Activated T-helper 2 cell treated with anti-CD3 and anti-CD28 coated beads, Interferon-gamma antibody, Interleukin-2, Interleukin-4, amounts not matched to agents 10 μg/mL and 5 μg/mL and 100 μg/mL, durations not matched to agents 14 hours and 24 hours and 36 hours (primary cell): ENCODE results near the gene ABCA4. TPM values are rescaled to one million over a fixed set of nuclear protein-coding genes. Genes with fewer than 3 reads are reported as not detected.

Experiments used
- DNase-seq: peaks from one replicate; pipeline ENCODE4 v3.0.0; 2021; ENCODE audit warnings: low spot score
- H3K27ac Mint-ChIP-seq: one replicate; pipeline ENCODE4 v1.8.0; 2021; ENCODE audit warnings: mixed read lengths
- H3K27me3 Mint-ChIP-seq: one replicate; pipeline ENCODE4 v1.8.0; 2021; ENCODE audit warnings: low read depth, mixed read lengths
- H3K36me3 Mint-ChIP-seq: one replicate; pipeline ENCODE4 v1.8.0; 2021; ENCODE audit warnings: low read depth, mixed read lengths
- H3K4me1 Mint-ChIP-seq: one replicate; pipeline ENCODE4 v1.8.0; 2021; ENCODE audit warnings: low read depth, mixed read lengths
- H3K4me3 Mint-ChIP-seq: one replicate; pipeline ENCODE4 v1.8.0; 2021; ENCODE audit warnings: low read depth, mild to moderate bottlenecking, moderate library complexity, mixed read lengths
- H3K9me3 Mint-ChIP-seq: one replicate; pipeline ENCODE4 v1.8.0; 2021; ENCODE audit warnings: mixed read lengths
- intact Hi-C: fragments of 100-400 bp; cut with micrococcal nuclease; formaldehyde crosslinking; loops from one replicate; pipeline ENCODE4 v1.15.1; 2023
- total RNA-seq: library from RNA; stranded (reverse); gene quantifications from 2 replicates; pipeline ENCODE4 v1.2.3, GENCODE V29; 2022

Gene ABCA4
- total RNA-seq, 1 donor from 2014 or later = not detected

GRCh38 chr1:94045465-94046056 is 75.4 kb downstream of the ABCA4 start:
- H3K36me3 Mint-ChIP-seq = no peaks in the 10 kb centered on the region
- H3K4me3 Mint-ChIP-seq = peak overlapping the region; percentile 49
- H3K9me3 Mint-ChIP-seq = no peaks in the 10 kb centered on the region
- no peak for DNase-seq
- peaks cover 8% of the 10 kb centered on the region for H3K27me3 Mint-ChIP-seq
- intact Hi-C loops = no loop called here
- H3K27ac Mint-ChIP-seq = no peak overlapping the region
- H3K4me1 Mint-ChIP-seq = peaks cover 3% of the 10 kb centered on the region

DNA sequence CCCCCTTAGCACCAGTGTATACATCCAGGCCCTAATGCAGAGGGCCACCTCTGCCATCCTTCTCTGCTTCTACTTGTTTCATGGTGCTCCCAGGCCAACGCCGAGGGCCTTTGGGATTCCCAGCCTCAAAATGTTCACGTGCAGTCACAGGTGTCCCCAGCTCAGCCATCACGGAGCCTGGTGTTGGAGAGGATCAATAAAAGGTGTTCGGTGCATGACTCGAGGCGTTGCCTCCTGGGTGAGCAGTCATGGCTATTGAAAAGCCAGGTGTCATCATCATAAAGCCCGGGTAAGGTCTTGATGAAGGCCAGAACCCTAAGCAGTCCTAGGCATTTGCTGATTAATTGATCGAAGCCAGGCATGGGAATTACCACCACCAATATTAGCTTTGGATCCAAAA is 76.1 kb downstream of the ABCA4 start:
- H3K4me3 Mint-ChIP-seq = no peak overlapping the region
- peaks cover 8% of the 10 kb centered on the region for H3K27me3 Mint-ChIP-seq
- H3K36me3 Mint-ChIP-seq = no peaks in the 10 kb centered on the region
- DNase-seq = no peak
- intact Hi-C loops = no loop called here
- no peaks in the 10 kb centered on the region for H3K9me3 Mint-ChIP-seq
- H3K4me1 Mint-ChIP-seq = peaks cover 3% of the 10 kb centered on the region
- no peak overlapping the region for H3K27ac Mint-ChIP-seq

DNA sequence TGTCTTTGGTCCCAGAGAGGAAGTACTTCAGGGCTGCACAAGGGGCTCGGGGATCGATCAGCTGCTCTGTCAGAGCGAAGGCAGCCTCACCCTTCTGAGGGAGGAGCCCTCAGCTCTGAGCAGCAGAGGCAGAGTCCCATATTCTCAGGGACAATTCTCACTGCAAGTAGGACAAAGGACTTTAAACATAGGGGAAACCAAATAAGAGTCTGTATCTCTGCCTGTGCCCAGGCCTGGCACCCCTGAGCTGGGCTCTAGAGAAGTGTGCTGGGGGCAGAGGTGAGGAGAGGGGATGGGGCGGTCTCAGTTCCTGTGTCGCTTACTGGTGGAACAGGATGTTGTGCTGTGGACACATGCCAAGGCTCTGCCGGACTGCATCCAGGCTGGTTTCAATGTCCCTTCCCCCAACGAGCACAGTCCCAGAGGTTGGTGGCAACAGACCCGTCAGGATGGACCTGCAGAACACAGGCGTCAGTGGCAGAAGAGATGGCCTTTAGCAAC is 76.6 kb downstream of the ABCA4 start:
- Mint-ChIP-seq H3K4me3 (no peak overlapping the region), H3K9me3 (no peaks in the 10 kb centered on the region), H3K4me1 (peaks cover 3% of the 10 kb centered on the region), H3K36me3 (no peaks in the 10 kb centered on the region), H3K27ac (no peak overlapping the region), H3K27me3 (peaks cover 7% of the 10 kb centered on the region)
- no peak for DNase-seq
- intact Hi-C loops = no loop called here

DNA sequence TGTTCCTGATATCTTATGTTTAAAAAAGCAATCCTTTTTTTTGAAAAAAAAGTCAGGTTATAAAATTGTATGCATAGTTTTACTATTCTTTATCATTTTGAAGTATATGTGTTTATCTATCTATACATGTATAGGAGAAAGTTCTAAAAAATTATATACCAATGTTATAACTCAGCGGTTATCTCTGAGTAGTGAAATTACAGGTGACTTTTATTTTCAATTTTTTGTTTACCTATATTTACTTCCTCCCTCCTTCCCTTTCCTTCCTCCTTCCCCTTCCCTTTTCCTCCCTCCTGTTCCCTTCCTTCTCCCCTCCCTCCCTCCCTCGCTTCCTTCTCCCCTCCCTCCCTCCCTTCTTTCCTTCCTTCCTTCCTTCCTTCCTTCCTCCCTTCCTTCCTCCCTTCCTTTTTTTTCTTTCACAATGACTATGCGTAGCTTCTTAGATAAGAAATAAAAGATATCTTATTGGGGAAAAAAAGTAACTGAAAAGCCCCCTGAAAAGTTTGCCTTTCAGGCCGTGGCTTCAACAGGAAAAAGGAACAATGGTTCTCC is 77.1 kb downstream of the ABCA4 start:
- H3K36me3 Mint-ChIP-seq = no peaks in the 10 kb centered on the region
- no peaks in the 10 kb centered on the region for H3K9me3 Mint-ChIP-seq
- H3K27me3 Mint-ChIP-seq = peaks cover 7% of the 10 kb centered on the region
- intact Hi-C loops = no loop called here
- no peak overlapping the region for H3K27ac Mint-ChIP-seq
- DNase-seq = no peak
- H3K4me3 Mint-ChIP-seq = no peak overlapping the region
- peaks cover 3% of the 10 kb centered on the region for H3K4me1 Mint-ChIP-seq

DNA sequence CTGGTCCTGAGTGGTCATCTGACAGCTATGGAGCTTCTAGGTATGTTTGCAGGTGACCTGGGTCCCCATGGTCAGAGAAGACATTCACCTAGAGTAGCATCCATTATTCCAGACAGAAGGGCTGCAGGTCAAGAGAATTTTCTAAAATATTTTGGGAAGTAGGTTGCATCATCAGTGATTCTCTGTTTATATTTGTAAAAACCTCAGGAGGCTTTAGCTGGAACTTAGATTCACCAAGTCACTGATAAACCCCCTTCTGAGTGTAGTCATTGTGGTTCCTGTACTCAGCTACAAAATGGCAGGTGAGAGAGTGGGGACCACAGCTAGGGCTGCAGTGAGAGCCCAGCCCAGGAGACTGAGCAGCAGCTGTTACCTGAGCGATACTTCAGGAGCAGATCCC is 78.6 kb downstream of the ABCA4 start:
- no peak overlapping the region for H3K4me3 Mint-ChIP-seq
- H3K9me3 Mint-ChIP-seq = no peaks in the 10 kb centered on the region
- intact Hi-C loops = no loop called here
- no peak overlapping the region for H3K27ac Mint-ChIP-seq
- no peaks in the 10 kb centered on the region for H3K36me3 Mint-ChIP-seq
- H3K27me3 Mint-ChIP-seq = peaks cover 14% of the 10 kb centered on the region
- H3K4me1 Mint-ChIP-seq = peaks cover 5% of the 10 kb centered on the region
- no peak for DNase-seq

- Mint-ChIP-seq H3K27me3 (peaks cover 18% of the 10 kb centered on the region), H3K4me3 (no peak overlapping the region), H3K9me3 (no peaks in the 10 kb centered on the region), H3K27ac (no peak overlapping the region), H3K36me3 (no peaks in the 10 kb centered on the region), H3K4me1 (peaks cover 8% of the 10 kb centered on the region)
- intact Hi-C loops = loop anchor here (5.0 kb wide), 2 partner anchors 297 to 422 kb away; no protein-coding TSS in a partner anchor
- no peak for DNase-seq
These were observed 80.9 kb downstream of the ABCA4 start for GRCh38 chr1:94039871-94040569.

- peak; percentile 24 for DNase-seq
- Mint-ChIP-seq H3K27me3 (peaks cover 18% of the 10 kb centered on the region), H3K27ac (no peak overlapping the region), H3K4me1 (peaks cover 9% of the 10 kb centered on the region), H3K4me3 (no peak overlapping the region), H3K36me3 (no peaks in the 10 kb centered on the region), H3K9me3 (no peaks in the 10 kb centered on the region)
- intact Hi-C loops = loop anchor here (5.0 kb wide), 2 partner anchors 298 to 423 kb away; no protein-coding TSS in a partner anchor
These were observed 81.5 kb downstream of the ABCA4 start for GRCh38 chr1:94039514-94039870.

DNA sequence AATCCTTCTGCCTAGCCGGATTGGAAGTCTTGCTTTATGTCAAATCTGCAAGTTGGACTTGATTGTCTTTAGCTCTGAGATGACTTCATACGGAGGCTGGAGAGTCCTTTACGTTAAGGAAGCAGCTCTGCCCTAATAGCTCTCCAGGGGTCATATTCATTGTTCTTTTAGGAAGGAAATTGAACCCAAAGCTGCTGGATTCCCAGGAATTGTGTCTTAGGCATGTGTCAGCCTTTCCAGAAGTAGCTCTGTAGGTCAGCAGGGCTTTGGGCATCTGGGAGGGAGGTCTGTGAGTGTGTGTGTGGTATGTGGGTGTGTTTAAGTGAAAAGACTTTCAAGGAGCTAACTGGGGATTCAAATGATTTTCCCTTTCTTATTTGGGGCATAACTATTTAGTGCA is 82.4 kb downstream of the ABCA4 start:
- no peak for DNase-seq
- H3K27me3 Mint-ChIP-seq = peaks cover 20% of the 10 kb centered on the region

GRCh38 chr1:94037392-94038229 is 83.3 kb downstream of the ABCA4 start:
- no peak overlapping the region for H3K4me3 Mint-ChIP-seq
- H3K4me1 Mint-ChIP-seq = peaks cover 9% of the 10 kb centered on the region
- intact Hi-C loops = loop anchor here (5.0 kb wide), 2 partner anchors 300 to 425 kb away; no protein-coding TSS in a partner anchor
- no peak for DNase-seq
- H3K9me3 Mint-ChIP-seq = no peaks in the 10 kb centered on the region
- H3K27ac Mint-ChIP-seq = no peak overlapping the region
- no peaks in the 10 kb centered on the region for H3K36me3 Mint-ChIP-seq
- peaks cover 22% of the 10 kb centered on the region for H3K27me3 Mint-ChIP-seq

More for the DNA sequence above, 82.4 kb downstream of the ABCA4 start:
- Mint-ChIP-seq H3K27ac (no peak overlapping the region), H3K9me3 (no peaks in the 10 kb centered on the region), H3K4me3 (no peak overlapping the region), H3K4me1 (peaks cover 9% of the 10 kb centered on the region), H3K36me3 (no peaks in the 10 kb centered on the region)
- intact Hi-C loops = loop anchor here (5.0 kb wide), 2 partner anchors 299 to 424 kb away; no protein-coding TSS in a partner anchor

- no peak overlapping the region for H3K4me3 Mint-ChIP-seq
- peaks cover 24% of the 10 kb centered on the region for H3K27me3 Mint-ChIP-seq
- intact Hi-C loops = loop anchor here (5.0 kb wide), 2 partner anchors 301 to 426 kb away; no protein-coding TSS in a partner anchor
- no peaks in the 10 kb centered on the region for H3K36me3 Mint-ChIP-seq
- no peak overlapping the region for H3K27ac Mint-ChIP-seq
- H3K9me3 Mint-ChIP-seq = no peaks in the 10 kb centered on the region
- H3K4me1 Mint-ChIP-seq = peaks cover 9% of the 10 kb centered on the region
- DNase-seq = no peak
These were observed 84.2 kb downstream of the ABCA4 start for GRCh38 chr1:94036730-94037129.

DNA sequence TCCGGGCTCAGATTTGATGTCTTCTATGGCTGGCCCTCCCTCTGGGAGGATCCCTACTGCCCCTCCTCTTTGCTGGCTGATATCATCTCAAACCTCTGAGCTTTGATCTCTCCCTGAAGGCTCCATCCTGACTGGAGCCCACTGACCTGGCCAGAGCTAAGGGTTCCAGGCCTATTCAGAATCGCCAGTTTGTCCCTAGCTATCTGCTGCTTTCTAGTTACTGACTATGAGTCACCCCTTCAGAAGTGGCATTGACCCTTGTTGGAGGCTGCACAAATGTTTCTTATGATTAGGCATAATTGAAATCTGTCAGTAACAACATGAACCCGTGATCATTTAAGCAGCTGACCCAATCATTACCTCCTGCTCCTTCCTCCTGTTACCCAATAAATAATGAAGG is 87.1 kb downstream of the ABCA4 start:
- H3K9me3 Mint-ChIP-seq = no peaks in the 10 kb centered on the region
- intact Hi-C loops = no loop called here

DNA sequence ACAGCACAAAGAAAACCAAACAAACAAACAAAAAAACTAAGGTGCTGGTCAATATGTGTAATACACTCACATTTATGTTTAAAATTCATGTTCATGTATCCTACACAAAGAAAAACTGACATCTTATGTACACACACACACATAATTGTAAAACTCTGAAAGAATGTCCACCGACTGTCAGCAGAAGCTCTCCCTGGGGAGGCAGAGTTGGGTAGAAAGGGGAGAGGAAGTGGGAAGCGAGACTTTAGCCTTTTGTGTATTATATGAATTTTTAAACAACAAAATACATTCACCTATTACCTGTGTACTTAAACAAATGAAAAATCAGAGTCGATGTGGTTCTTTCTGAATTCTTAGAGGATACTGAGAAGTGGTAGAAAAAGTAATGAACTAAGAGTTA is 88.3 kb downstream of the ABCA4 start:
- Mint-ChIP-seq H3K4me3 (no peak overlapping the region), H3K27ac (no peak overlapping the region), H3K36me3 (no peaks in the 10 kb centered on the region), H3K9me3 (no peaks in the 10 kb centered on the region), H3K4me1 (peaks cover 11% of the 10 kb centered on the region), H3K27me3 (peaks cover 18% of the 10 kb centered on the region)
- intact Hi-C loops = no loop called here
- no peak for DNase-seq

More for the DNA sequence above, 87.1 kb downstream of the ABCA4 start:
- H3K4me3 Mint-ChIP-seq = no peak overlapping the region
- H3K36me3 Mint-ChIP-seq = no peaks in the 10 kb centered on the region
- peaks cover 21% of the 10 kb centered on the region for H3K27me3 Mint-ChIP-seq
- H3K27ac Mint-ChIP-seq = no peak overlapping the region
- peaks cover 12% of the 10 kb centered on the region for H3K4me1 Mint-ChIP-seq
- no peak for DNase-seq
